ENCODE results near the gene SLC48A1. TPM values are rescaled to one million over a fixed set of nuclear protein-coding genes. Genes with fewer than 3 reads are reported as not detected.
A peak's percentile ranks its signal among the peaks of the same experiment; 100 is the strongest.

SLC48A1 gene
- total and polyA plus RNA-seq, 9 donors, result 8.8 to 13.0 (median 12.2) TPM

DNA sequence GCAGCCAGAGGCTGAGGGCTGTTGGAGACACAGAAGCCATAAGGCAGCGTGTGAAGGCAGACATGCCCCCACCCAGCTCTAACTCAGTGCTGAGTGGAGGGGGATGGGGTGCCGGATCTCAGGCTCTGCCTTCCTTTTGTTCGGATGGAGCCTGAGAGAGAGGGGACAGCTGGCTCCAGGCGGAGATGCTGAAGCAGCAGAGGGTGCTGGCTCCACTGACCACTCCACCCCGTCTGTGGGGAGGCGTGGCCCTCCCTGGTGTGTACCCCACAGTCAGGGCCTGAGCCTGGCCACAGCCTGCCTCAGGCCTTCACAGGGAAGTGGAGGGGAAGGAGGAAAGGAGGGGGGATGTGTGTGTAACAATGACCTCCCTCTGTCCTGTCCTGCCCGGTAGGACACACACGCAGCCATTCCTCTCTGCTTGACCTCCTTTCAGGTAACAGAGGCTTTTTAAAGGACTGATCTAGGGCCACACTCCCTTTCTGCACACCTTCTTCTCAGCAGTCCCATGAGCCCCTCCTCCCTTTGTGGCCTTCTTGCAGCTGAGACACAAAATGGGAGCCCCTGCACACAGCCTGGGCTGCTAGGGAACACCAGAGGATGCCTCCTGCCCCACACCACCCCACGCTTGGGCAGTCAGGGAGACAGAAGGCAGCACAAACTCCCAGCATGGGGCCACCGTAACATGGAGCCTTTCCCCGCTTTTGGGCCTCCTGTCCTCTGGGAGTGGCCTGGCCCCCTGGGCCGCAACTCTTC lies 38.1 kb upstream of the SLC48A1 start:
- no peaks in the 10 kb centered on the region for H3K9me3 ChIP-seq (replicated peaks; ENCODE audit: control insufficient read depth, low read depth, low read length)
- peaks cover 48% of the 10 kb centered on the region for H3K4me1 ChIP-seq (ENCODE audit: control insufficient read depth, insufficient read depth, low read length)
- H3K27me3 ChIP-seq (ENCODE audit: control insufficient read depth, insufficient read depth, low read length), result no peaks in the 10 kb centered on the region
- peaks cover 2% of the 10 kb centered on the region for H3K36me3 ChIP-seq (ENCODE audit: control insufficient read depth, insufficient read depth, low read length)
- H3K27ac ChIP-seq (ENCODE audit: low read length), result peak overlapping the region; percentile 11
- peak; percentile 39 for DNase-seq
- no peak overlapping the region for H3K4me3 ChIP-seq (ENCODE audit: low read length)
- 50% methylated on average over 8 of the region's 12 CpGs for WGBS (ENCODE audit: insufficient coverage)

DNA sequence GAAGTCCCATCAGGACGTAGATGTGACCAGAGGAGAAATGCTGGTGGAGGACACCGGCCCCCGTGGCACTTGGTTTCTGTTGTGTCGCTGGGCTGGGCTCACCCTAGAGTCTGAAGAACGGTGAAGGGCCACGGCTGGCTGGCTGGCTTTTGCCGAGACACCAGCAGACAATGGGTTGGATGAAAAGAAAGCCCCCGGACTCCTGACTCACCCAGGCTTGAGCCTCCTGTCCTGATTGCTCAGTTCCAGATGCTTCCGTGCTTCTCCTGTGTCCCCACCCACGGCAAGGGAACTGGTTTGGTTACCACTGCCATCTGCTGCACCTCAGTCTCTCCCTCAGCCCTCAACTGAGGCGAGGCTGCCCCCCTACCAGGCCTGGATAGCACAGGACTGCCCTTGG lies 37.4 kb upstream of the SLC48A1 start:
- WGBS (ENCODE audit: insufficient coverage), result 94% methylated on average over 8 of the region's 11 CpGs
- Histone ChIP-seq H3K27me3 (ENCODE audit: control insufficient read depth, insufficient read depth, low read length) (no peaks in the 10 kb centered on the region), H3K4me3 (ENCODE audit: low read length) (no peak overlapping the region), H3K27ac (ENCODE audit: low read length) (peak overlapping the region; percentile 11), H3K36me3 (ENCODE audit: control insufficient read depth, insufficient read depth, low read length) (peaks cover 2% of the 10 kb centered on the region), H3K9me3 (replicated peaks; ENCODE audit: control insufficient read depth, low read depth, low read length) (no peaks in the 10 kb centered on the region), H3K4me1 (ENCODE audit: control insufficient read depth, insufficient read depth, low read length) (peaks cover 51% of the 10 kb centered on the region)
- DNase-seq, result no peak

DNA sequence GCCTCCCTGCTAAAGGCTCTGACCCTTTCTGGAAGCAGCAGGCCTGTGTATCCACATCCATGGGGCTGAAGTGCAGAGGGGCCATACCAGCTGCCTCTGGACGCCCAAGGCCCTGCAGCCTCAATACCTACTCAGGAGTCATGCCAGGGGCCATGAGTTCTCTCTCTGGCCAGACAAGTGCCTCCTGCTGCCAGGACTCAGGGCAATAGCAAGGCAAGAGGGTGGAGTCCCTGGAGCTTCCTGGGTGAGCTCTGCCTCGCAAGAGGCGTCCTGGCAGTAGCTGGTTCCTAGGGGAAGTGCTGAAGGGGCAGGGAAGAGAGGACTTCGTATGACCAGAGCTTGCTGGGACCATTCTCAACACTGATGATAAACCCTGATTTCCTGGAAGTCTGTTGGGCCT lies 36.8 kb upstream of the SLC48A1 start:
- peaks cover 2% of the 10 kb centered on the region for H3K36me3 ChIP-seq (ENCODE audit: control insufficient read depth, insufficient read depth, low read length)
- no peak overlapping the region for H3K4me3 ChIP-seq (ENCODE audit: low read length)
- H3K27me3 ChIP-seq (ENCODE audit: control insufficient read depth, insufficient read depth, low read length), result no peaks in the 10 kb centered on the region
- H3K27ac ChIP-seq (ENCODE audit: low read length), result peak overlapping the region; percentile 53
- H3K4me1 ChIP-seq (ENCODE audit: control insufficient read depth, insufficient read depth, low read length), result peaks cover 56% of the 10 kb centered on the region
- 77% methylated on average over 3 of the region's 4 CpGs for WGBS (ENCODE audit: insufficient coverage)
- no peaks in the 10 kb centered on the region for H3K9me3 ChIP-seq (replicated peaks; ENCODE audit: control insufficient read depth, low read depth, low read length)
- DNase-seq, result no peak

DNA sequence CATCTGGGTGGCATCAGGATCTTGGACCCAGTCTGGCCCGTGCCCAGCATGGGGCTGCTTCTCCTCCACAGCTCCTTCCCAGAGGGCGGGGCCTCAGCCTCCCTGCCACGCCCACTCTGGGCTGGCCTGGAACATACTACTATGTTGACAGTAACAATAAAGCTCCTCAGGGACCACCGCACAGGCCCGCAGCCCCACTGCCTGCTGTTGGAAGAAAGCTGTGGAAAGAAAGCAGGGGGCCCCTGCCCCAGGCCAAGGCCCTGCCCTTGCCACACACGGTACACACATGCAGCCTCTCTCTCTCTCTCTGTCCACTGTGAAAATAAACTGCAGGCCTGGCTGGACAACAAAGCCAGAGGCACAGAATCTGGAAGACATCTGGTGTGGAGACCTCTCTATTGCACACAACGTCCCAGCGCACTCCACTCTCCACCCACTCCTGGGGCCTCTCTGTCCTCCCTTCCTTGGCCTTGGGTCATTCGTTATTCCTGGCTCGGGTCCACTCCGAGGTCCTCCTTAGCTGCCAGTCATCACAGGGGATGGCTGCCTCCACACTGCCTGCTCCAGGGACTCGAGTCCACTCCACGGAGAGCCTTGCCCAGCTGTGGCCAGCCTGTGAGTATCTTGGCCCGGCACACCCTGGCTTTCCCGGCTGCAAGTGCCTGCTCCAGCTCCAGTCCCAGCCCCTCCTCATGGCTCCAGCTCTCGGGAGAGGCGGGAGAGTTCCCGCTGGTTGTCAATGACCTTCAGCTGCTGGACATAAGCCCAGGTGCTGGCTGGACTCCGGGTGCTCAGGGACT lies 36.0 kb upstream of the SLC48A1 start:
- Histone ChIP-seq H3K4me3 (ENCODE audit: low read length) (no peak overlapping the region), H3K27ac (ENCODE audit: low read length) (peak overlapping the region; percentile 53), H3K27me3 (ENCODE audit: control insufficient read depth, insufficient read depth, low read length) (no peaks in the 10 kb centered on the region), H3K36me3 (ENCODE audit: control insufficient read depth, insufficient read depth, low read length) (peaks cover 2% of the 10 kb centered on the region), H3K9me3 (replicated peaks; ENCODE audit: control insufficient read depth, low read depth, low read length) (no peaks in the 10 kb centered on the region), H3K4me1 (ENCODE audit: control insufficient read depth, insufficient read depth, low read length) (peaks cover 59% of the 10 kb centered on the region)
- peak; percentile 82 for DNase-seq
- 16% methylated on average over 12 of the region's 19 CpGs for WGBS (ENCODE audit: insufficient coverage)

DNA sequence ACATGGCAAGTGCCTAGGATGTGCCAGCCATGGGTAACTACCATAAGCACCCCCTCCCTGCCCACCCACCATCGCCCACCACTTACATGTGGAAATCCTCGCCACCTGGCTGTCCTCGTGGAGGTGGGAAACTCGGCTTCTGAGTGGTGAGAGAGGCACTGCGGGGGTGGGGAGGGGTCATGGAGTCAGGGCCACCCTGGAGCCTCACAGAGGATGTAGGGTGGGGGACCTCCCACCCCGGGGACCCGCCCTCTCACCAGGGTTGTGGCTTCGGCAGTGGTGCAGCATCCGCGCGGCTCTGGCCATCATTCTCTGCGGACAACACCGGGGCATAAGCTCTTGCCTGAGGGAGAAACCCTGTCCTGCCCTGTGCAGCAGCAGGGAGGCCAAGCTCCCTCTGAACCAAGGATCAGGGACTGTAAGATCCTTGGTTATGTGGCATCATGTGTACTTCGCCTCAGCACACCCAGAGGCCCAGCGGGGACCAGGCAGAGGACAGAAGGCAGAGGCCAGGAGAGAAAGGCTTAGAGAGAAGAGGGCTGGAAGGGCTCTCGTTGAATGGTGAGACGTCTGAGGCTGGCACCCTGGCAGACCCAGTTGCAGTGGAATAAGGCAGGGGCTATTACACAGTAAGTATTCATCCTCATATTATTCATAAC lies 35.0 kb upstream of the SLC48A1 start:
- H3K27ac ChIP-seq (ENCODE audit: low read length), result no peak overlapping the region
- 77% methylated on average over 8 of the region's 17 CpGs for WGBS (ENCODE audit: insufficient coverage)
- H3K36me3 ChIP-seq (ENCODE audit: control insufficient read depth, insufficient read depth, low read length), result peaks cover 2% of the 10 kb centered on the region
- H3K4me3 ChIP-seq (ENCODE audit: low read length), result no peak overlapping the region
- H3K27me3 ChIP-seq (ENCODE audit: control insufficient read depth, insufficient read depth, low read length), result peaks cover under 1% of the 10 kb centered on the region
- peaks cover 59% of the 10 kb centered on the region for H3K4me1 ChIP-seq (ENCODE audit: control insufficient read depth, insufficient read depth, low read length)
- no peaks in the 10 kb centered on the region for H3K9me3 ChIP-seq (replicated peaks; ENCODE audit: control insufficient read depth, low read depth, low read length)
- no peak for DNase-seq

DNA sequence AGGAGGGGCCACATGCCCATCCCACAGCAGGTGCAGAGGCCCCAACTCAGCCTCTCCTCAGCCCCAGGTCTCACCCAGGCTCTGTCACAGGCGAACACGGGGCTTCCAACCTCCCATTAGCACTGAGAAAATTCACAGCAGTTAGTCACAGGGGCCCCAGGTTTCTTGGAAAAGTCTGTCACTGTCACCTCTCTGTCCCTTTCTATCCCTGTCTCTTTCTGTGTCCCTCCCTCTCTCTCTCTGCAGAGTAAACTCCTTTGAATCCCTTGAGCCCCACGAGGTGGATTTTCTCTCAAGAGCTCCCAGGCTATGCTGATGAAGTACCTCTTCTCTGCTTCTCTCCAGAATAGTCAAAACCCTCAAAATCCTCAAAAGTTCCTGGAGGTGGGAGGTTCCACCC lies 33.7 kb upstream of the SLC48A1 start:
- Histone ChIP-seq H3K4me1 (ENCODE audit: control insufficient read depth, insufficient read depth, low read length) (peaks cover 59% of the 10 kb centered on the region), H3K4me3 (ENCODE audit: low read length) (no peak overlapping the region)

DNA sequence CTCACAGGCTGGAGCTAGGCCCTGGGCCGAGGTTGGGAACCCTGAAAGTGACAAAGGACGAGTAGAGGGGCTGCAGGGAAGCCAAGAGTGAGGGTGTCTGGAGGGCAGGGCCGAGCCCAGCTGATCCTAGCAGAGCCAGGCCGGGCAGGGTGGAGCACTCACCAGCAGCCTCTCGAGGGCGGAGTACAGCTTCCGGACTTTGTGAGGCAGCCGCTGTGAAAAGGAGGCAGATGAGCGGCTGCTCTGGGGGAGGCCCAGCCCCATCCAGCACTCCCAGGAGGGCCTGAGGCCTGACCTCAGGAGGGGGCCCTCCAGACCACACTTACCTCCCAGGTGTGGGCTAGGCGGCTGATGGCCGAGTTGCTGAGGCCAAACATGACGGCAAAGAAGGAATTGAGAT lies 33.1 kb upstream of the SLC48A1 start:
- peaks cover 2% of the 10 kb centered on the region for H3K36me3 ChIP-seq (ENCODE audit: control insufficient read depth, insufficient read depth, low read length)
- H3K4me3 ChIP-seq (ENCODE audit: low read length), result no peak overlapping the region
- H3K4me1 ChIP-seq (ENCODE audit: control insufficient read depth, insufficient read depth, low read length), result peaks cover 53% of the 10 kb centered on the region
- WGBS (ENCODE audit: insufficient coverage), result 43% methylated on average over 9 of the region's 12 CpGs
- peaks cover 5% of the 10 kb centered on the region for H3K27me3 ChIP-seq (ENCODE audit: control insufficient read depth, insufficient read depth, low read length)
- H3K27ac ChIP-seq (ENCODE audit: low read length), result no peak overlapping the region
- DNase-seq, result no peak
- H3K9me3 ChIP-seq (replicated peaks; ENCODE audit: control insufficient read depth, low read depth, low read length), result no peaks in the 10 kb centered on the region

More for the DNA sequence above, 33.7 kb upstream of the SLC48A1 start:
- WGBS (ENCODE audit: insufficient coverage), result 89% methylated on average over 3 of the region's 3 CpGs
- Histone ChIP-seq H3K9me3 (replicated peaks; ENCODE audit: control insufficient read depth, low read depth, low read length) (no peaks in the 10 kb centered on the region), H3K36me3 (ENCODE audit: control insufficient read depth, insufficient read depth, low read length) (peaks cover 2% of the 10 kb centered on the region), H3K27me3 (ENCODE audit: control insufficient read depth, insufficient read depth, low read length) (peaks cover 5% of the 10 kb centered on the region), H3K27ac (ENCODE audit: low read length) (no peak overlapping the region)
- no peak for DNase-seq

DNA sequence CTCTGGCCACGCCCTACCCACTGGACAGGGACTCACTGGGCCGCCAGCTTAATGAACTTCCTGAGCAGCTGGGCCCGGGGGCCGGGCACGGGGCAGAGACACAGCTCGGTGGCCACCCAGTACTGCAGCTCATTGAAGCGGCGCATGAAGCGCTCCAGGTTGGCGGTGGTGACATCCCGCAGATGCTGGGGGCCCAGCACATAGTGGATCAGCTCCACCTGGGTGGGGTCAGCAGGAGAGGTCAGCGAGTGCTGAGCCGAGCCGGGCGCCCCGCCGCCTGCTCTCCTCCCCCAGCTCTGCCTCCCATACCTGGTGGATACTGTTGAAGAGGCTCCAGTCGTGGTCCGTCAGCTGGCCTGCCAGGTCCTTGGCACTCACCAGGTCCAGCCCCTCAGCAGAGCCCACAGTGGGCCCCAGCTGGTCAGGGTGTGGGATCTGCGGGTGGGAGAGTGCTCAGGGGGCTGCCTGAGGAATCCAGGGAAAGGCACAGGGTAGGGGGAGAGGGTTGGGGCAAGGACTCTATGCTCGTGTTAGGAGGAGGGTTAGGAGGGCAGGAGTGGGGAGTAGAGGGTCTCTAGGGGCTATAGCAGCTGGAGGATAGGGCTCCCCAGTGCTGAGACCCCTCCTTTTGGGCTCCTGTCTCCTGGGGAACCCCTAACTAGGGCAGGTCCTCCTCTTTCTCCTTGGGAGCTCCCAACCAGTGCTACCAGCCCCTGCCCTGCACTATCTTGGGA lies 32.3 kb upstream of the SLC48A1 start:
- peak overlapping the region; percentile 55 for H3K27ac ChIP-seq (ENCODE audit: low read length)
- H3K27me3 ChIP-seq (ENCODE audit: control insufficient read depth, insufficient read depth, low read length), result peaks cover 5% of the 10 kb centered on the region
- no peak overlapping the region for H3K4me3 ChIP-seq (ENCODE audit: low read length)
- no peak for DNase-seq
- 67% methylated on average over 13 of the region's 21 CpGs for WGBS (ENCODE audit: insufficient coverage)
- H3K36me3 ChIP-seq (ENCODE audit: control insufficient read depth, insufficient read depth, low read length), result peaks cover 2% of the 10 kb centered on the region
- H3K4me1 ChIP-seq (ENCODE audit: control insufficient read depth, insufficient read depth, low read length), result peaks cover 45% of the 10 kb centered on the region
- H3K9me3 ChIP-seq (replicated peaks; ENCODE audit: control insufficient read depth, low read depth, low read length), result no peaks in the 10 kb centered on the region

DNA sequence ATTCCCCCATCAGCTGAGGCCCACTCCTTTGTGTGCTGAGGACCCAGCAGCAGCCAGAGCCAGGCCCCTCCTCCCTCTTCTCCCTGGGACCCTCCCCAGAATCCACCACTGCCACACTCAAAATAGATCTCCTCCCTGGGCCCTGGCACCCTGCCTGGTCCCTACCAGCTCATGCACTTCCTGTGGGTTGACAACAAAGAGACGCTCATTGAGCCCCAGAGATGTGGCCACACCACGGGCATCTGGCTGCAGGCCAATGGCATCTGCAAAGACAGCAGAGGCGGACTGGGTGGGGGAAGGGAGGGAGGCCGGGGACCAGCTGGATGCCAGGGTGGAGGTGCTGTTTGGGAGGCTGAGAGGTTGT lies 31.7 kb upstream of the SLC48A1 start:
- 48% methylated on average over 4 of the region's 4 CpGs for WGBS (ENCODE audit: insufficient coverage)
- peaks cover 5% of the 10 kb centered on the region for H3K27me3 ChIP-seq (ENCODE audit: control insufficient read depth, insufficient read depth, low read length)
- peak overlapping the region; percentile 55 for H3K27ac ChIP-seq (ENCODE audit: low read length)
- no peak overlapping the region for H3K4me3 ChIP-seq (ENCODE audit: low read length)
- peak; percentile 78 for DNase-seq
- no peaks in the 10 kb centered on the region for H3K9me3 ChIP-seq (replicated peaks; ENCODE audit: control insufficient read depth, low read depth, low read length)
- peaks cover 5% of the 10 kb centered on the region for H3K36me3 ChIP-seq (ENCODE audit: control insufficient read depth, insufficient read depth, low read length)
- H3K4me1 ChIP-seq (ENCODE audit: control insufficient read depth, insufficient read depth, low read length), result peaks cover 40% of the 10 kb centered on the region

All from muscle of leg (tissue), 11 donors.